ENCODE data around the gene AHCTF1. TPM values are rescaled to one million over a fixed set of nuclear protein-coding genes. Genes with fewer than 3 reads are reported as not detected.
"Not testable (repeated sequence)": the region's sequence is repeated elsewhere in the genome, so short reads cannot be mapped to it uniquely, and the experiment has no call there.

Gene AHCTF1
- total RNA-seq, 1 experiment from 2014 or later: 44.3 TPM

DNA sequence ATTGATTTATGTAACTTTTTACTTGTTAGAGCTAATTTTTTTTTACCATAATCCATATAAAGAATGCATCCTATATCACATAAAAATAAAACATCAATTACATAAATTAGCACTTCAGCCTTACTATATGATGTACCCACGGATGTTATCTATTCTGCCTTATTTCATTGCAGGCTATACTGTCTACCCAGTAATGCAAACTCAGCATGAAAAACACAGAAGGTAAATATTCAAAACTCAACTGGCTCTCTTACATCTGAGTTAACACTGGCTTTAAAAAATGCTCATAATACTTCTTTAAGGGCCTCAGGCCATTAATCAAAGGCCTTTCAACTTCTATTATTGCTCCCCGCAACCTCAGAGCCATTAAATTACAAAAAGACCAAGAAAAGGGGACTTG lies 65.8 kb downstream of the AHCTF1 start:
- Histone ChIP-seq H2BK5ac (ENCODE audit: insufficient read length, low read length) (no peak overlapping the region), H3T11ph (ENCODE audit: low read length) (no peak overlapping the region), H2AK5ac (ENCODE audit: insufficient read length, low read length) (no peak overlapping the region), H4K91ac (ENCODE audit: insufficient read length, low read depth, low read length) (no peak overlapping the region), H2BK120ac (ENCODE audit: low read depth, low read length, poor library complexity, severe bottlenecking) (no peak overlapping the region), H3K79me1 (ENCODE audit: insufficient read depth, low read depth, low read length, poor library complexity, severe bottlenecking) (no peaks in the 10 kb centered on the region), H3K79me2 (ENCODE audit: insufficient read depth, low read length) (no peaks in the 10 kb centered on the region), H3K23ac (ENCODE audit: insufficient read length, low read depth, low read length) (no peak overlapping the region), H2BK20ac (ENCODE audit: low read depth, low read length, poor library complexity, severe bottlenecking) (no peak overlapping the region), H2BK12ac (ENCODE audit: insufficient read length, low read depth, low read length) (no peak overlapping the region), H4K8ac (replicated peaks; ENCODE audit: insufficient read length, low read depth, low read length) (no peak overlapping the region), H3K4me2 (ENCODE audit: insufficient read depth, insufficient read length, low read length) (no peak overlapping the region), H2BK15ac (ENCODE audit: low read depth, low read length) (no peak overlapping the region), H3K23me2 (ENCODE audit: insufficient read length, low read depth, low read length, poor library complexity, severe bottlenecking) (no peaks in the 10 kb centered on the region), H3K4me1 (ENCODE audit: insufficient read depth, low read length) (no peaks in the 10 kb centered on the region), H3K18ac (ENCODE audit: insufficient read length, low read depth, low read length) (no peak overlapping the region), H3K9me3 (ENCODE audit: control insufficient read depth, low read depth, low read length) (no peaks in the 10 kb centered on the region), H3K27ac (ENCODE audit: insufficient read length, low read depth, low read length) (no peak overlapping the region), H3K56ac (ENCODE audit: insufficient read length, low read depth, low read length) (no peak overlapping the region), H4K5ac (ENCODE audit: insufficient read length, low read depth, low read length) (no peak overlapping the region), H3K4ac (ENCODE audit: low read depth, low read length) (no peak overlapping the region), H3K9ac (ENCODE audit: extremely low read depth, insufficient read length, low read length) (no peak overlapping the region), H3K14ac (ENCODE audit: insufficient read depth, low read length) (no peak overlapping the region), H4K20me1 (ENCODE audit: control insufficient read depth, insufficient read depth, insufficient read length) (no peaks in the 10 kb centered on the region), H2AFZ (ENCODE audit: low read length) (no peak overlapping the region), H3K27me3 (ENCODE audit: insufficient read depth, low read length) (no peaks in the 10 kb centered on the region)
- no peak for DNase-seq
- Mint-ChIP-seq H3K4me3 (no peak overlapping the region), H3K27ac (no peak overlapping the region), H3K9me3 (no peaks in the 10 kb centered on the region), H3K36me3 (ENCODE audit: insufficient read depth in 1 of 3, low read depth in 3 of 3) (peaks cover 34 to 71% (median 67%) of the 10 kb centered on the region in 3 experiments), H3K27me3 (ENCODE audit: low read depth) (no peaks in the 10 kb centered on the region), H3K4me1 (no peaks in the 10 kb centered on the region)
- TF ChIP-seq, protein P1, sequence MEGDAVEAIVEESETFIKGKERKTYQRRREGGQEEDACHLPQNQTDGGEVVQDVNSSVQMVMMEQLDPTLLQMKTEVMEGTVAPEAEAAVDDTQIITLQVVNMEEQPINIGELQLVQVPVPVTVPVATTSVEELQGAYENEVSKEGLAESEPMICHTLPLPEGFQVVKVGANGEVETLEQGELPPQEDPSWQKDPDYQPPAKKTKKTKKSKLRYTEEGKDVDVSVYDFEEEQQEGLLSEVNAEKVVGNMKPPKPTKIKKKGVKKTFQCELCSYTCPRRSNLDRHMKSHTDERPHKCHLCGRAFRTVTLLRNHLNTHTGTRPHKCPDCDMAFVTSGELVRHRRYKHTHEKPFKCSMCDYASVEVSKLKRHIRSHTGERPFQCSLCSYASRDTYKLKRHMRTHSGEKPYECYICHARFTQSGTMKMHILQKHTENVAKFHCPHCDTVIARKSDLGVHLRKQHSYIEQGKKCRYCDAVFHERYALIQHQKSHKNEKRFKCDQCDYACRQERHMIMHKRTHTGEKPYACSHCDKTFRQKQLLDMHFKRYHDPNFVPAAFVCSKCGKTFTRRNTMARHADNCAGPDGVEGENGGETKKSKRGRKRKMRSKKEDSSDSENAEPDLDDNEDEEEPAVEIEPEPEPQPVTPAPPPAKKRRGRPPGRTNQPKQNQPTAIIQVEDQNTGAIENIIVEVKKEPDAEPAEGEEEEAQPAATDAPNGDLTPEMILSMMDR (conservative IDR thresholded peaks at IDR 0.05): no peak
- WGBS (ENCODE audit: extremely low coverage, insufficient read length, low lambda C conversion rate): no CpG with 5 or more reads among the region's 2 CpGs

DNA sequence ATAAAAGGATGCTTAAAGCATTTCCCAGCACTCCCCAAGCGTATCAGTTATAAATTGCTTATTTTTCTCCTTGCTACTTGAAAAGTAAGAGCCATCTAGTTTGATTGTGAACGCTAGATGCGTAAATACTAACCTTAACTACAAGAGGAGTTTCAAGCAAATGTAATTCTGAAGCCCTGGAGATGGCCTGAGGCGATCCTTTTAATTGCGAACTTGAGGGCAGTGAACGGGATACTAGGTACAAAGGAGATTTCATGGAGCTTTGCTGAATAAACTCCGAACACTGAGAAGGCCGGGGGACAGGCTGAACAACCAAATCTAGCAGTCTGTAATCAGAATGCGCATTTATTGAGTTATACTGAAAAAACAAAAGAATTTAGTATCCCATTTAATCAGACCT lies 68.0 kb downstream of the AHCTF1 start:
- peaks cover 31 to 73% (median 62%) of the 10 kb centered on the region in 3 experiments for H3K36me3 Mint-ChIP-seq (ENCODE audit: insufficient read depth in 1 of 3, low read depth in 3 of 3)
- H3K9ac ChIP-seq (ENCODE audit: extremely low read depth, insufficient read length, low read length); H3K4me2 ChIP-seq (ENCODE audit: insufficient read depth, insufficient read length, low read length); H3K9me3 Mint-ChIP-seq; H4K91ac ChIP-seq (ENCODE audit: insufficient read length, low read depth, low read length); H3K27me3 Mint-ChIP-seq (ENCODE audit: low read depth); H2BK5ac ChIP-seq (ENCODE audit: insufficient read length, low read length); H3K23me2 ChIP-seq (ENCODE audit: insufficient read length, low read depth, low read length, poor library complexity, severe bottlenecking); H3K23ac ChIP-seq (ENCODE audit: insufficient read length, low read depth, low read length); H3K18ac ChIP-seq (ENCODE audit: insufficient read length, low read depth, low read length); H3K14ac ChIP-seq (ENCODE audit: insufficient read depth, low read length); H3T11ph ChIP-seq (ENCODE audit: low read length); H2BK12ac ChIP-seq (ENCODE audit: insufficient read length, low read depth, low read length); H2BK15ac ChIP-seq (ENCODE audit: low read depth, low read length); H3K4ac ChIP-seq (ENCODE audit: low read depth, low read length); H3K79me1 ChIP-seq (ENCODE audit: insufficient read depth, low read depth, low read length, poor library complexity, severe bottlenecking); H2BK120ac ChIP-seq (ENCODE audit: low read depth, low read length, poor library complexity, severe bottlenecking); H3K4me1 Mint-ChIP-seq; H3K27me3 ChIP-seq (ENCODE audit: insufficient read depth, low read length); H3K27ac Mint-ChIP-seq; H3K4me3 Mint-ChIP-seq; H3K4me1 ChIP-seq (ENCODE audit: insufficient read depth, low read length); H3K9me3 ChIP-seq (ENCODE audit: control insufficient read depth, low read depth, low read length); H2AFZ ChIP-seq (ENCODE audit: low read length); H3K56ac ChIP-seq (ENCODE audit: insufficient read length, low read depth, low read length); H2BK20ac ChIP-seq (ENCODE audit: low read depth, low read length, poor library complexity, severe bottlenecking); DNase-seq; H4K8ac ChIP-seq (replicated peaks; ENCODE audit: insufficient read length, low read depth, low read length); H3K79me2 ChIP-seq (ENCODE audit: insufficient read depth, low read length); H2AK5ac ChIP-seq (ENCODE audit: insufficient read length, low read length); H4K5ac ChIP-seq (ENCODE audit: insufficient read length, low read depth, low read length); H3K27ac ChIP-seq (ENCODE audit: insufficient read length, low read depth, low read length); H4K20me1 ChIP-seq (ENCODE audit: control insufficient read depth, insufficient read depth, insufficient read length): not testable (repeated sequence)
- no CpG with 5 or more reads among the region's 9 CpGs for WGBS (ENCODE audit: extremely low coverage, insufficient read length, low lambda C conversion rate)

Measured in H9 (cell line).